Chondrocyte (in vitro differentiated cells): ENCODE results near the gene RUNX1. TPM values are rescaled to one million over a fixed set of nuclear protein-coding genes. Genes with fewer than 3 reads are reported as not detected.
"Not testable (repeated sequence)": the region's sequence is repeated elsewhere in the genome, so short reads cannot be mapped to it uniquely, and the experiment has no call there.

ENCODE experiments used
- DNase-seq: peaks from one replicate; pipeline ENCODE4 v3.0.0; 2021; ENCODE audit warnings: mixed read lengths, low spot score
- H3K27ac Mint-ChIP-seq: one replicate; pipeline ENCODE4 v1.8.0; 2021; ENCODE audit warnings: mild to moderate bottlenecking, moderate library complexity, mixed read lengths; ENCODE audit not compliant: unreplicated experiment
- H3K27me3 Mint-ChIP-seq: 2 replicates; pipeline ENCODE4 v1.8.0; 2021; ENCODE audit warnings: low read depth, mixed read lengths
- H3K36me3 Mint-ChIP-seq: 2 replicates; pipeline ENCODE4 v1.8.0; 2021; ENCODE audit warnings: low read depth, mixed read lengths
- H3K4me1 Mint-ChIP-seq: 2 replicates; pipeline ENCODE4 v1.8.0; 2021; ENCODE audit warnings: low read depth, mild to moderate bottlenecking, mixed read lengths
- H3K4me3 Mint-ChIP-seq: one replicate; pipeline ENCODE4 v1.8.0; 2021; ENCODE audit warnings: mild to moderate bottlenecking, moderate library complexity, mixed read lengths; ENCODE audit not compliant: unreplicated experiment
- H3K9me3 Mint-ChIP-seq: 2 replicates; pipeline ENCODE4 v1.8.0; 2021; ENCODE audit warnings: low read depth, mixed read lengths
- CTCF ChIP-seq: fragments of 200-600 bp; sonication (generic); IDR thresholded peaks from 2 replicates; pipeline ENCODE4 v1.5.0; 2021; ENCODE audit warnings: antibody characterized with exemption, mild to moderate bottlenecking, moderate library complexity
- total RNA-seq: library from RNA; stranded (reverse); gene quantifications from 3 replicates; pipeline ENCODE4 v1.2.1, GENCODE V29; 2021

The RUNX1 gene
- total RNA-seq, 1 donor from 2014 or later: 37.9 TPM

- TF ChIP-seq CTCF: no peak
- no peak for DNase-seq
- Mint-ChIP-seq H3K4me3 (no peak overlapping the region), H3K27ac (no peak overlapping the region), H3K36me3 (peaks cover 22% of the 10 kb centered on the region), H3K27me3 (no peaks in the 10 kb centered on the region), H3K4me1 (peaks cover 69% of the 10 kb centered on the region), H3K9me3 (peaks cover 18% of the 10 kb centered on the region)
These were observed 243.9 kb downstream of the RUNX1 start for GRCh38 chr21:34805157-34805556.

DNA sequence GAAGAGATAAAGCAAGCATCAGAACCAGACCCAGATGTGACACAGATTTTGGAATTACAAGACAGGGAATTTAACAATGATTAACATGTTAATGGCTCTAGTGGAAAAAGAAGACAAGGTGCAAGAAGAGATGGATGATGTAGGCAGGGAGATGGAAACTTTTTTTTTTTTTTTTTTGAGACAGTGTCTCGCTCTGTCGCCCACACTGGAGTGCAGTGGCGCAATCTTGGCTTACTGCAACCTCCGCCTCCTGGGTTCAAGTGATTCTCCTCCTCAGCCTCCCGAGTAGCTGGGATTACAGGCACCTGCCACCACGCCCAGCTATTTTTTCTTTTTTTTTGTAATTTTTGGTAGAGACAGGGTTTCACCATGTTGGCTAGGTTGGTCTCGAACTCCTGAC, 244.5 kb downstream of the RUNX1 start:
- peaks cover 18% of the 10 kb centered on the region for H3K9me3 Mint-ChIP-seq
- H3K36me3 Mint-ChIP-seq: peaks cover 22% of the 10 kb centered on the region
- H3K27me3 Mint-ChIP-seq, H3K4me3 Mint-ChIP-seq, H3K27ac Mint-ChIP-seq, DNase-seq: not testable (repeated sequence)
- H3K4me1 Mint-ChIP-seq: peaks cover 69% of the 10 kb centered on the region

DNA sequence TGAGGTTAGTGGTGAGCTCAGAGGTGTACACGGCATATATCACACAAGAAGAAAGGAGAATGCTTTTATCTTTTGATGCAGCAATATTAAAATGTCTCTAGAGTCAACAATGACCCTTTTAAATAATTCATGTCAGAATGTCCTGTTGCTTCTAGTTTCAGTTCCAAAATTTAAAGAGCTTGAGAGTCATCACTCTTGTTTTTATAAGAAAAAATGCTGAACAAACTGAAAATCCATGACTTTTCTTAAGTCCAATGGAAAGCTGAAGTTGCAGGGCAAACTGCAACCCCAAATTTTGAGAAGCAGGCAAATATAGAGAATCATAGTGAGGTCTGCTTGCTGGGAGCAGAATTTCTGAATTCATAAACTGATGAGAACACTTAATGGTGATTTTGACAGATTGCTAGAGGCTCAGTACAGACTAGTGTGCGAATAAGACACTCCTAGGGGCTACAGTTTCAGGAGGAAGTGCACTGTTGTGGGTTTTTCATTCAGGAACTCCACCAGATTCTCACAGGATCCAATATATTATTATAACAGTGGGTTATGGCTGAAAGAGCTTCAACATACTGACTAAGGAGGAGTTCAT, 245.2 kb downstream of the RUNX1 start:
- H3K27ac Mint-ChIP-seq: peak overlapping the region; percentile 17
- peaks cover 62% of the 10 kb centered on the region for H3K4me1 Mint-ChIP-seq
- DNase-seq: no peak
- peaks cover 27% of the 10 kb centered on the region for H3K36me3 Mint-ChIP-seq
- H3K27me3 Mint-ChIP-seq: no peaks in the 10 kb centered on the region
- no peak overlapping the region for H3K4me3 Mint-ChIP-seq
- H3K9me3 Mint-ChIP-seq: peaks cover 18% of the 10 kb centered on the region
- TF ChIP-seq CTCF: no peak

DNA sequence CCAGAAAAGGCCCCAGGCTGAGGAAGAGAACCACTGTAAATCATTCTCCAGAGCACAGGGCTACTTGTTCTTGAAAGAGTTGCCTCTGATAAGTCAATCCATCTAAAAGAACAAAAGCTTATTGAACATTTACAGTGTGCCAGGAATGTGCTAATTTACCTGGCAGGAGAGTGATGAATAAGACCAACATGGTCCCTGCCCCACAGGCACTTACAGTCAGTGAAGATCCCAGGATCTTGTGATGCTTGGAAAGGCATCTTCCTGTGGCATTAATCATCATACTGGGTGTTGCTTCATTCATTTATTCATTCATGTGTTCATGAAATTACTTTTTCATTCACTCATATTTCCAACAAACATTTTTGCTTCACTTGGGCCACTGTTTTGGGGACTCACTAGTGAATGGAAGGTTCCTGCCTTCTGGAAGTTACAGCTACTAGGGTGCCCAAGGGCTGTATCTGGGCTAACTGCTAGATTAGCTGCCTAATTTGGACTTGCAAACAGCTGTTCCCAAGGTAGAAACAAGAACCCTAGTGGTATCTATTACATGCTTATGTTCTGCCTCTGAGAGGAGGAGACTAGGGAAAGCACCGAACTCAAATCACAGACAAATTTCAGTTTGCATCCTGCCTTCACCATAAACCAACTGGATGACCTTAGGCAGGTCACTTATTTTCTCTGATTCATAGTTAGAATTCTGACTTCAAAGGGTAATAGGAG, 246.8 kb downstream of the RUNX1 start:
- no peak for TF ChIP-seq CTCF
- peaks cover 50% of the 10 kb centered on the region for H3K4me1 Mint-ChIP-seq
- no peaks in the 10 kb centered on the region for H3K27me3 Mint-ChIP-seq
- H3K9me3 Mint-ChIP-seq: peaks cover 18% of the 10 kb centered on the region
- no peak for DNase-seq
- peaks cover 35% of the 10 kb centered on the region for H3K36me3 Mint-ChIP-seq
- H3K27ac Mint-ChIP-seq: no peak overlapping the region
- H3K4me3 Mint-ChIP-seq: no peak overlapping the region

DNA sequence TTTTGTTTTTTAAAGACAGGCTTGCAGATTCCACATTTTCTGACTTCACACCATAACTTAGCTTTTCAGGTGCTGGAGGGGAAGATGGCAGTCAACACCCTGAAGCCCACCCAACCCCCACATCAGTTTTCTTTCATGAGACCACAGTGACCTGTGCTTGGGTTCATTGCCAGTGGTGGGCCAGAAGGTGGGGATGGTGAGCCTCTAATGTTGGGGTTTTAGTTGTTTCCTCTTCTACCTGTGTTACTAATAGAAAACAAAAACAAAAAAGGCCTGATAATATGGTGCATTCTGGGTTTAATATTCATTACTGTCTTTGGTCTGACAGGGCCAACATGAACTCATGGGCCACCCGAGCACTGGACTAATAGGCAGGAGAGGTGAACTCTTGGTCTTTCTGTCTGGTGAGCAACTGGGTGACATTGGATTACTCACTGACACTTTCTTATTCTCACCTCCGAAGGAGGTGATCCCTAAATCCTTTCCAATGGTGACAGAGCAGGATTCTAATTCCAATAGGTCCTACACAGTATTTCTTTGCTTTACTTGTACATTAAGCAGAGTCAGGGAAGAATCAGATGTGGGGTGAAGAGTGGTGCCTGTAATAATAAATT, 247.5 kb downstream of the RUNX1 start:
- H3K4me3 Mint-ChIP-seq: no peak overlapping the region
- TF ChIP-seq CTCF: peak; percentile 66
- peaks cover 15% of the 10 kb centered on the region for H3K9me3 Mint-ChIP-seq
- peak overlapping the region; percentile 8 for H3K27ac Mint-ChIP-seq
- peaks cover 47% of the 10 kb centered on the region for H3K4me1 Mint-ChIP-seq
- H3K36me3 Mint-ChIP-seq: peaks cover 37% of the 10 kb centered on the region
- H3K27me3 Mint-ChIP-seq: no peaks in the 10 kb centered on the region
- DNase-seq: no peak
